PC-3 (cell line): ENCODE measurements around the gene MUC6.

Experiments used
- CTCF ChIP-seq: fragments of 300-600 bp; sonication (generic); conservative IDR thresholded peaks from 2 replicates; pipeline ENCODE4 v1.5.1; 2017; ENCODE audit warnings: antibody characterized with exemption, low read depth, mild to moderate bottlenecking, low read length
- EZH2 ChIP-seq: fragments of 300-600 bp; sonication (generic); IDR thresholded peaks from one replicate; pipeline ENCODE4 v1.6.1; 2017; ENCODE audit warnings: antibody characterized with exemption, mild to moderate bottlenecking, low read length; ENCODE audit not compliant: unreplicated experiment

- no peak for TF ChIP-seq CTCF
- TF ChIP-seq EZH2: no peak
Observed at GRCh38 chr11:1070594-1071462, 34.3 kb upstream of the MUC6 start.
